ENCODE data around the gene PTGS1.
"Not testable (repeated sequence)": the region's sequence is repeated elsewhere in the genome, so short reads cannot be mapped to it uniquely, and the experiment has no call there.

The PTGS1 gene

GRCh38 chr9:122402403-122402871 is 31.6 kb downstream of the PTGS1 start:
- no peak for DNase-seq

- DNase-seq, result no peak
Measured at GRCh38 chr9:122402874-122403273, 32.0 kb downstream of the PTGS1 start.

GRCh38 chr9:122403381-122404000 is 32.7 kb downstream of the PTGS1 start:
- DNase-seq, result no peak

GRCh38 chr9:122405304-122406069 is 34.7 kb downstream of the PTGS1 start:
- not testable (repeated sequence) for DNase-seq

- no peak for DNase-seq
Measured at GRCh38 chr9:122406070-122406890, 35.5 kb downstream of the PTGS1 start.

- DNase-seq, result not testable (repeated sequence)
Measured at GRCh38 chr9:122414108-122414507, 43.3 kb downstream of the PTGS1 start.

GRCh38 chr9:122418016-122418415 is 47.2 kb downstream of the PTGS1 start:
- DNase-seq, result no peak

GRCh38 chr9:122420315-122420714 is 49.5 kb downstream of the PTGS1 start:
- no peak for DNase-seq

- no peak for DNase-seq
Measured at GRCh38 chr9:122425087-122425486, 54.3 kb downstream of the PTGS1 start.

GRCh38 chr9:122426723-122427122 is 55.9 kb downstream of the PTGS1 start:
- no peak for DNase-seq

GRCh38 chr9:122442568-122442967 is 71.7 kb downstream of the PTGS1 start:
- DNase-seq, result no peak

GRCh38 chr9:122444041-122444733 is 73.4 kb downstream of the PTGS1 start:
- DNase-seq, result no peak

All from NCI-H1436 treated with DMSO at 0.1 percent for 48 hours (cell line).